ENCODE results near the gene AGBL5.
A peak's percentile ranks its signal among the peaks of the same experiment; 100 is the strongest.
"Not testable (repeated sequence)": the region's sequence is repeated elsewhere in the genome, so short reads cannot be mapped to it uniquely, and the experiment has no call there.

The AGBL5 gene

DNA sequence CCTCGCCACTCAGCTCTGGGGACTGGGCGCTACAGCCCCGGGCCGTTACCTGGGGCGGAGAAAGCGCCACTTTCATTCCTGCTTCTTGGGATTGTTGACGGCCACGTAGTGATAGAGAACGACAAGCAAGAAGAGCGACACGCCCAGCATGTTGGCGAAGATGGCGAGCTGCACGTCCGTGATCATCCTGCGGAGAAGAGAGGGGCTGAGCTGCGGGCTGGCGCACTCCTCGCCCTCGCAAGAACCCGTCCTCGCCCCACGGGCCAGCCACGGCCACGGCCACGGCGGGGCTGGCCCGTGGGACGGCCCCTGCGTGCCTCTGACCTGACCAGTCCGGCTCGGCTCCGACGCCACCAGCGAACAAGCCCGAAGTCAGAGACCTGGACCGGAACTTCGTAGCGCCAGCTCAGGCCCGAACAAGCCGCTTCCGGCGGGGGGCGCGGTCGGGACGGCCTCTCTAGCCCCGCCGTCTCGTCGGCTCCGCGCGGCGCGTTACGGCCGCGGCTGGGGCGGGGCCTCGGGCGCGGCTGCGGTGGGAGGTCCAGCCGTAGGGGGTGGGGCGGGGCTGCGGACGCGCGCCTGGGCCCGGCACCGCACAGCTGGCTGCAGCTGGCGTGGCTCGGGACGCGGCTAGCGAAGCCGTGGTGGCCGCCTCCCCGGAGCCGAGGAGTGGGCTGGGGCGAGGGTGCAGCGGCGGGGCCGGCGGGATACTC lies 20.0 kb downstream of the AGBL5 start, which contains the start of gene OST4:
Gene OST4 (minus strand): TSS at position 378 of the 713 bp plus-strand sequence.
- Histone ChIP-seq H3K36me3 (peaks cover 20% of the 10 kb centered on the region), H3K9me3 (no peaks in the 10 kb centered on the region), H3K4me3 (ENCODE audit: low read depth, low read length) (peak within 1 kb of the TSS; percentile 99), H3K27me3 (no peaks in the 10 kb centered on the region), H3K4me1 (peaks cover 28% of the 10 kb centered on the region)
- DNase-seq, result peak; percentile 96
- TF ChIP-seq, protein P1, sequence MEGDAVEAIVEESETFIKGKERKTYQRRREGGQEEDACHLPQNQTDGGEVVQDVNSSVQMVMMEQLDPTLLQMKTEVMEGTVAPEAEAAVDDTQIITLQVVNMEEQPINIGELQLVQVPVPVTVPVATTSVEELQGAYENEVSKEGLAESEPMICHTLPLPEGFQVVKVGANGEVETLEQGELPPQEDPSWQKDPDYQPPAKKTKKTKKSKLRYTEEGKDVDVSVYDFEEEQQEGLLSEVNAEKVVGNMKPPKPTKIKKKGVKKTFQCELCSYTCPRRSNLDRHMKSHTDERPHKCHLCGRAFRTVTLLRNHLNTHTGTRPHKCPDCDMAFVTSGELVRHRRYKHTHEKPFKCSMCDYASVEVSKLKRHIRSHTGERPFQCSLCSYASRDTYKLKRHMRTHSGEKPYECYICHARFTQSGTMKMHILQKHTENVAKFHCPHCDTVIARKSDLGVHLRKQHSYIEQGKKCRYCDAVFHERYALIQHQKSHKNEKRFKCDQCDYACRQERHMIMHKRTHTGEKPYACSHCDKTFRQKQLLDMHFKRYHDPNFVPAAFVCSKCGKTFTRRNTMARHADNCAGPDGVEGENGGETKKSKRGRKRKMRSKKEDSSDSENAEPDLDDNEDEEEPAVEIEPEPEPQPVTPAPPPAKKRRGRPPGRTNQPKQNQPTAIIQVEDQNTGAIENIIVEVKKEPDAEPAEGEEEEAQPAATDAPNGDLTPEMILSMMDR (IDR thresholded peaks at IDR 0.05; ENCODE audit: low read depth, low read length), result no peak

DNA sequence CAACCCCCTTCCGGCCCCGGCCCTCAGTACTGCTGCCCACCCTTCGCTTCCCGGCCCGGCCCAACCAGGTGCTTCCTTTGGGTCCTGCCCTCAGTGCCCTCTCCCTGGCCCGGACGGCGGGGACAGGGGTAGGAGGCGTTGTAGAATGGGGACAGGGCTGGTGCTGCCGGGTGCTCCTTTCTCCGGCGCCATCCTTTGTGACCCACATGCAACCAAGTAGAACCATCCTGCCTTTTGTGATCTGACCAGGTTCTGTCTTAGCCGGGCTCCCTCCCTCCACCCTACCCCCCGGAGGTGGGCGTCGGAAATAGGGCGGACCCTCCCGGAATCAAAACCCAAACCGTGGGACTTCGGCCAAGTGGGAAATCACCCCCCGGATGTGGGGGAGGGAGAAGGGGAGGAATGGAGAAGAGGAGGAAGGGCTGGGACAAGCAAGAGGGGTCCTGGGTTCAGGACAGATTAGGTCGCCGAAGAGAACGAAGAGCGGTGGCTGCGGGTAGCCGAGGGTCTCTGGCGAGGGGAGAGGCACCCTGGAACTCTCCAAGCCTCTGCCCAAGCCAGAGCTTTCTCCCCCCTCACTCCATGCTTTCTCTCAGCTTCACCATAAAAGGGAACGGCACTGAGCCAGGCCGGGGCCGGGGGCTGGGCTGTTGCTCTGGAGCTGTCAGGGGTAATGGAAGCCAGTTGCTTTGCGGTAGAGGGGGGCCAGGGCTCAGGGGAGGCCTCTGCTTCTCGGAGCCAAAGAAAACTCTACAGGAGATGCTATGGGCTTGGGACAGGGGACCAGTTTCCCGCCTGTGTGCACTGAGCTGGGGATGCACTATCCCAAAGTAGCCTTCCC lies 20.7 kb downstream of the AGBL5 start:
- Histone ChIP-seq H3K4me1 (peaks cover 29% of the 10 kb centered on the region), H3K4me3 (ENCODE audit: low read depth, low read length) (peak overlapping the region; percentile 73), H3K36me3 (peaks cover 20% of the 10 kb centered on the region), H3K27me3 (no peaks in the 10 kb centered on the region), H3K9me3 (no peaks in the 10 kb centered on the region)
- TF ChIP-seq, protein P1 (IDR thresholded peaks at IDR 0.05; ENCODE audit: low read depth, low read length), result no peak
- DNase-seq, result peak; percentile 71

DNA sequence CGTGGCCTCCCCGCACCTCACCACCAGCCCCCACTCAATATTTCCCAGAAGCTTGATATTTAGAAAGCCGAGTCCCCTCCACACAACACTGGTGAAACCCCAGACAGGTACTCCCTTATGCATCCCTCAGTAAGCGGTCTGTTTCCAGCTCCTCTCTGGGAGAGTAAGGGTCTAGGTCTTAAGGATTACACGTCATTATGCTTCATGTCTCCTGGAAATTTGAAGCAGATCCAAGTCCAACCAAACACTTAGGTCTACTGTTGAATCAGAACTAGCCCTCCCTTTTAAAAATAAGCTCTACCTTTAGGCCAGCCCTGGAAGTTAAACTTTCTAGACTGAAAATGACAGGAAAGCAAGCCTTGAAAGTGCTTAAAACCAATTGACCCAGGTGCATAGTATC lies 21.5 kb downstream of the AGBL5 start:
- no peak for DNase-seq
- peaks cover 32% of the 10 kb centered on the region for H3K4me1 ChIP-seq
- no peaks in the 10 kb centered on the region for H3K9me3 ChIP-seq
- TF ChIP-seq, protein P1 (IDR thresholded peaks at IDR 0.05; ENCODE audit: low read depth, low read length), result no peak
- H3K4me3 ChIP-seq (ENCODE audit: low read depth, low read length), result peak overlapping the region; percentile 73; the same call in 1 of the 2 replicates
- no peaks in the 10 kb centered on the region for H3K27me3 ChIP-seq
- H3K36me3 ChIP-seq, result peaks cover 20% of the 10 kb centered on the region

DNA sequence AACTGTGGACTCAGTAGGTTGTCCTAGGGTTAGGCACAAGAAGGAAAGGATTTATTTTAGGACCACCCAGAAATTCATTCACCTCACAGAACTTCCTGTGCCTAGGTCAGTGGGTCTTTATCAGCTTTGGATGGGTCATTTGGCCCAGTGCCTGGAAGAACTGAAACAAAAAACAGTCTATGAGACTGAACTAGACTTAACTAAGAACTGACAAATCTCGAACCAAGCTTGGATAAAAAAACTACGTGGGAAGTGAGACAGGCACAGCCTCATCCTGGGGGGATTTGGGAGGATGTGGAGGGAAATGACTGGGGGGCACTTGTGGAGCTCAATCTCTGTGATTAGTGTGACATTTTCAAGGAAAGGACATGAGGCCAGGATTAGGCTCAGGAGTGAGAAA lies 22.3 kb downstream of the AGBL5 start:
- Histone ChIP-seq H3K36me3 (peaks cover 13% of the 10 kb centered on the region), H3K27me3 (no peaks in the 10 kb centered on the region), H3K4me3 (ENCODE audit: low read depth, low read length) (no peak overlapping the region), H3K4me1 (peaks cover 33% of the 10 kb centered on the region), H3K9me3 (no peaks in the 10 kb centered on the region)
- no peak for DNase-seq
- TF ChIP-seq, protein P1 (IDR thresholded peaks at IDR 0.05; ENCODE audit: low read depth, low read length), result no peak

DNA sequence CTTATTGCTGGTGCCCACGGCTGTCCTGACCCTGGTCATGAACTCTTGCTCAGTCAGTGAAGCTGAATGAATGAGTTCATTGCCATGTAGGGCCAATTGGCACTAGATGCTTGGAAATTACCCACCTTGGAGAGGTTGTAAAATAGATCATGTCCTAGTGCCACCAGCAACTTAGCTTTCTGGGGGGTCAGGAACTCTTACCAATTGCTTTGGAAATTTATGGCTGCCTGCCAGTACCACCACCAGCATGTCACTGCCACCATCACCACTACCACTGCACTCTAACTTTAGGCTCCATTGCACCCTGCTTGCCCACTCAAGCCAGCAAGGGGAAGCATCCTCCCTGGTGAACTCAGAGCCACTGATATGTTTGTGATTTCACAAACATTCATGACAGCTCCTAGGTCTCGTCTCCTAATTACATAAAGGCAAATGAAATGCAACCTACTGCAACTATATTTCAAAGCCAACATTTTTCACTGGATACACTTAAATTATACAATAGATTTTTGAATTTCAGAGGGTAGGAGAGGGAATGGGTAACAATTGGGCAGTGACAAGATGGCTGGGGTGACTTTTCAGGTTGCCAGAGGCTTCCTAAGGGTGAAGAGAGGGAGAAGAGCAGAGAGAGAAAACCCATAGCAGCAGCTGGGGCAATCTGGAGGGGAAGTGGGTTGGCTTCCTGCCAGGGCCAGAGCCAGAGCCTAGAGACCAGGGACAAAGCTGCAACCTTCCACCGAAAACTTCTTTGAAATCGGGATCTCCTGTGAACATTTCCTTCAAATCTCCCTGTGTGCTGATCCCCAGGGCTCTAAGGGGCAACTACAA lies 23.5 kb downstream of the AGBL5 start:
- Histone ChIP-seq H3K9me3 (no peaks in the 10 kb centered on the region), H3K36me3 (peaks cover 2% of the 10 kb centered on the region), H3K27me3 (no peaks in the 10 kb centered on the region), H3K4me1 (peaks cover 33% of the 10 kb centered on the region), H3K4me3 (ENCODE audit: low read depth, low read length) (no peak overlapping the region)
- peak; percentile 85 for DNase-seq
- TF ChIP-seq, protein P1 (IDR thresholded peaks at IDR 0.05; ENCODE audit: low read depth, low read length), result no peak

DNA sequence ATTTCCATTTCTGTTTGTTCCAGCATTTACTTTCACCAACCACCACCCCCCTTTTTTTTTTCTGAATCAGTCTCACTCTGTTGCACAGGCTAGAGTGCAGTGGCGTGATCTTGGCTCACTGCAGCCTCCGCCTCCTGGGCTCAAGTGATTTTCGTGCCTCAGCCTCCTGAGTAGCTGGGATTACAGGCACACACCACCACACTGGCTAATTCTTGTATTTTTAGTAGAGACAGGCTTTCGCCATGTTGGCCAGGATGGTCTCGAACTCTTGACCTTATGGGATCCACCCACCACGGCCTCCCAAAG lies 24.1 kb downstream of the AGBL5 start:
- not testable (repeated sequence) for DNase-seq; H3K9me3 ChIP-seq; H3K36me3 ChIP-seq; H3K27me3 ChIP-seq; H3K4me3 ChIP-seq (ENCODE audit: low read depth, low read length)
- H3K4me1 ChIP-seq, result peaks cover 35% of the 10 kb centered on the region

All from BE2C (cell line).